ENCODE results near the gene ESR2. TPM values are rescaled to one million over a fixed set of nuclear protein-coding genes. Genes with fewer than 3 reads are reported as not detected.
"Not testable (repeated sequence)": the region's sequence is repeated elsewhere in the genome, so short reads cannot be mapped to it uniquely, and the experiment has no call there.

The ESR2 gene
- total RNA-seq, 1 experiment from 2014 or later, result 0.15 TPM

- Mint-ChIP-seq H3K4me3 (no peak overlapping the region), H3K27me3 (ENCODE audit: low read depth) (no peaks in the 10 kb centered on the region), H3K4me1 (peaks cover 15 to 16% of the 10 kb centered on the region in 2 experiments), H3K27ac (peak overlapping the region in 1 of 3 experiments; percentile 19; a peak in 2 of 7 replicates), H3K36me3 (ENCODE audit: insufficient read depth in 1 of 3, low read depth in 3 of 3) (peaks cover 42 to 49% (median 49%) of the 10 kb centered on the region in 3 experiments), H3K9me3 (peaks cover 29 to 30% of the 10 kb centered on the region in 2 experiments)
- no peak overlapping the region for H2BK12ac ChIP-seq (ENCODE audit: insufficient read length, low read depth, low read length)
- H3K4me2 ChIP-seq (ENCODE audit: insufficient read depth, insufficient read length, low read length), result no peak overlapping the region
- no peak overlapping the region for H2BK20ac ChIP-seq (ENCODE audit: low read depth, low read length, poor library complexity, severe bottlenecking)
- no peak for TF ChIP-seq CTCF (conservative IDR thresholded peaks at IDR 0.05)
- no peak overlapping the region for H2BK5ac ChIP-seq (ENCODE audit: insufficient read length, low read length)
- no peaks in the 10 kb centered on the region for H3K23me2 ChIP-seq (ENCODE audit: insufficient read length, low read depth, low read length, poor library complexity, severe bottlenecking)
- no peak overlapping the region for H3K4ac ChIP-seq (ENCODE audit: low read depth, low read length)
- no peaks in the 10 kb centered on the region for H3K79me1 ChIP-seq (ENCODE audit: insufficient read depth, low read depth, low read length, poor library complexity, severe bottlenecking)
- no peaks in the 10 kb centered on the region for H3K4me1 ChIP-seq (ENCODE audit: insufficient read depth, low read length)
- H3K23ac ChIP-seq (ENCODE audit: insufficient read length, low read depth, low read length), result no peak overlapping the region
- H2AK5ac ChIP-seq (ENCODE audit: insufficient read length, low read length), result no peak overlapping the region
- WGBS (ENCODE audit: extremely low coverage, insufficient read length, low lambda C conversion rate), result no CpG with 5 or more reads among the region's 5 CpGs
- H4K20me1 ChIP-seq (ENCODE audit: control insufficient read depth, insufficient read depth, insufficient read length), result no peaks in the 10 kb centered on the region
- no peak overlapping the region for H3K56ac ChIP-seq (ENCODE audit: insufficient read length, low read depth, low read length)
- no peak overlapping the region for H4K8ac ChIP-seq (replicated peaks; ENCODE audit: insufficient read length, low read depth, low read length)
- H3K9ac ChIP-seq (ENCODE audit: extremely low read depth, insufficient read length, low read length), result no peak overlapping the region
- no peak overlapping the region for H3T11ph ChIP-seq (ENCODE audit: low read length)
- H3K79me2 ChIP-seq (ENCODE audit: insufficient read depth, low read length), result no peaks in the 10 kb centered on the region
- H3K27me3 ChIP-seq (ENCODE audit: insufficient read depth, low read length), result no peaks in the 10 kb centered on the region
- no peak for DNase-seq
- H4K91ac ChIP-seq (ENCODE audit: insufficient read length, low read depth, low read length), result no peak overlapping the region
- H3K27ac ChIP-seq (ENCODE audit: insufficient read length, low read depth, low read length), result no peak overlapping the region
- H2AFZ ChIP-seq (ENCODE audit: low read length), result no peak overlapping the region
- no peak overlapping the region for H2BK15ac ChIP-seq (ENCODE audit: low read depth, low read length)
- no peak overlapping the region for H3K18ac ChIP-seq (ENCODE audit: insufficient read length, low read depth, low read length)
- H3K14ac ChIP-seq (ENCODE audit: insufficient read depth, low read length), result no peak overlapping the region
- H4K5ac ChIP-seq (ENCODE audit: insufficient read length, low read depth, low read length), result no peak overlapping the region
- peaks cover 4% of the 10 kb centered on the region for H3K9me3 ChIP-seq (ENCODE audit: control insufficient read depth, low read depth, low read length)
- H2BK120ac ChIP-seq (ENCODE audit: low read depth, low read length, poor library complexity, severe bottlenecking), result no peak overlapping the region
These were observed 255.2 kb downstream of the ESR2 start for GRCh38 chr14:64038841-64039542.

GRCh38 chr14:64037869-64038745 is 256.1 kb downstream of the ESR2 start:
- H3K14ac ChIP-seq (ENCODE audit: insufficient read depth, low read length); H2AFZ ChIP-seq (ENCODE audit: low read length); H3K18ac ChIP-seq (ENCODE audit: insufficient read length, low read depth, low read length); H3K56ac ChIP-seq (ENCODE audit: insufficient read length, low read depth, low read length); H3K23me2 ChIP-seq (ENCODE audit: insufficient read length, low read depth, low read length, poor library complexity, severe bottlenecking); H3K27ac Mint-ChIP-seq; H2BK20ac ChIP-seq (ENCODE audit: low read depth, low read length, poor library complexity, severe bottlenecking); H4K20me1 ChIP-seq (ENCODE audit: control insufficient read depth, insufficient read depth, insufficient read length); H3K27ac ChIP-seq (ENCODE audit: insufficient read length, low read depth, low read length); H3K27me3 Mint-ChIP-seq (ENCODE audit: low read depth); H3K27me3 ChIP-seq (ENCODE audit: insufficient read depth, low read length); H3T11ph ChIP-seq (ENCODE audit: low read length); H4K91ac ChIP-seq (ENCODE audit: insufficient read length, low read depth, low read length); H3K4me1 ChIP-seq (ENCODE audit: insufficient read depth, low read length); H3K9ac ChIP-seq (ENCODE audit: extremely low read depth, insufficient read length, low read length); H3K23ac ChIP-seq (ENCODE audit: insufficient read length, low read depth, low read length); H4K5ac ChIP-seq (ENCODE audit: insufficient read length, low read depth, low read length); H2BK120ac ChIP-seq (ENCODE audit: low read depth, low read length, poor library complexity, severe bottlenecking); H2BK15ac ChIP-seq (ENCODE audit: low read depth, low read length); H4K8ac ChIP-seq (replicated peaks; ENCODE audit: insufficient read length, low read depth, low read length); DNase-seq; H3K79me2 ChIP-seq (ENCODE audit: insufficient read depth, low read length); H2BK12ac ChIP-seq (ENCODE audit: insufficient read length, low read depth, low read length); H3K4me3 Mint-ChIP-seq; H3K79me1 ChIP-seq (ENCODE audit: insufficient read depth, low read depth, low read length, poor library complexity, severe bottlenecking); H3K4me2 ChIP-seq (ENCODE audit: insufficient read depth, insufficient read length, low read length); H2BK5ac ChIP-seq (ENCODE audit: insufficient read length, low read length); H3K4ac ChIP-seq (ENCODE audit: low read depth, low read length); H3K9me3 ChIP-seq (ENCODE audit: control insufficient read depth, low read depth, low read length); H2AK5ac ChIP-seq (ENCODE audit: insufficient read length, low read length): not testable (repeated sequence)
- Mint-ChIP-seq H3K4me1 (peaks cover 14 to 16% of the 10 kb centered on the region in 2 experiments), H3K9me3 (peaks cover 27 to 28% of the 10 kb centered on the region in 2 experiments), H3K36me3 (ENCODE audit: insufficient read depth in 1 of 3, low read depth in 3 of 3) (peaks cover 38 to 44% (median 44%) of the 10 kb centered on the region in 3 experiments)
- WGBS (ENCODE audit: extremely low coverage, insufficient read length, low lambda C conversion rate), result no CpG with 5 or more reads among the region's 66 CpGs
